K562 (cell line): ENCODE data around the gene MIP. TPM values are rescaled to one million over a fixed set of nuclear protein-coding genes. Genes with fewer than 3 reads are reported as not detected.

Source experiments
- CEBPB ChIP-seq: fragments of 450-650 bp; IDR thresholded peaks from 2 replicates; pipeline ENCODE4 v1.6.1; 2016; ENCODE audit warnings: missing genetic modification characterization, missing compliant biosample characterization
- GABPB2 ChIP-seq: fragments of 250-450 bp; sonication (Bioruptor Pico); conservative IDR thresholded peaks from 2 replicates; pipeline ENCODE4 v1.5.1; 2021; ENCODE audit warnings: mild to moderate bottlenecking
- HBP1 ChIP-seq: fragments of 450-650 bp; formaldehyde crosslinking; IDR thresholded peaks from 2 replicates; pipeline ENCODE4 v1.4.0; 2022; ENCODE audit warnings: missing genetic modification characterization
- HCFC1 ChIP-seq: IDR thresholded peaks from 2 replicates; pipeline ENCODE4 v1.6.1; 2012; ENCODE audit warnings: low read depth, low read length, improper control_type of control experiment
- HMGN3 ChIP-seq: IDR thresholded peaks from 2 replicates; pipeline ENCODE4 v1.6.1; 2011; ENCODE audit warnings: borderline replicate concordance, low read depth, mild to moderate bottlenecking, mixed read lengths, low read length; ENCODE audit not compliant: insufficient read length; ENCODE audit errors: extremely low read depth
- KLF10 ChIP-seq: fragments of 250-450 bp; sonication (Bioruptor Pico); IDR thresholded peaks from 2 replicates; pipeline ENCODE4 v1.6.1; 2021; ENCODE audit warnings: matching md5 sums
- L3MBTL2 ChIP-seq: fragments of 450-650 bp; IDR thresholded peaks from 2 replicates; pipeline ENCODE4 v1.6.1; 2016; ENCODE audit warnings: mild to moderate bottlenecking, moderate library complexity
- MECOM ChIP-seq: fragments of 250-450 bp; sonication (Bioruptor Pico); IDR thresholded peaks from 2 replicates; pipeline ENCODE4 v1.8.0; 2022; ENCODE audit warnings: inconsistent platforms
- MLLT1 ChIP-seq, 2 experiments: fragments of 450-650 bp; IDR thresholded peaks; 2 replicates each; pipeline ENCODE4 v1.6.1; 2016
- NFIX ChIP-seq: fragments of 250-450 bp; sonication (Bioruptor Pico); IDR thresholded peaks from 2 replicates; pipeline ENCODE4 v1.4.0; 2020; ENCODE audit warnings: low read depth, mild to moderate bottlenecking, moderate library complexity
- PBX2 ChIP-seq, 2 experiments: IDR thresholded peaks in 1 of 2; conservative IDR thresholded peaks in 1 of 2; 2 replicates each; pipeline ENCODE4 v1.6.1; 2016; ENCODE audit warnings: low read depth in 2 of 2, mild to moderate bottlenecking in 1 of 2, missing compliant biosample characterization in 1 of 2, missing genetic modification characterization in 1 of 2, moderate library complexity in 1 of 2
- RB1 ChIP-seq: fragments of 450-650 bp; IDR thresholded peaks from 2 replicates; pipeline ENCODE4 v1.6.1; 2017; ENCODE audit warnings: low read depth, mild to moderate bottlenecking
- SMC3 ChIP-seq: conservative IDR thresholded peaks from 2 replicates; pipeline ENCODE4 v1.6.1; 2011; ENCODE audit warnings: low read depth, low read length, improper control_type of control experiment; ENCODE audit not compliant: insufficient read depth
- SNRNP70 ChIP-seq: fragments of 200-400 bp; formaldehyde crosslinking; optimal IDR thresholded peaks from 2 replicates; pipeline ENCODE3; 2017; ENCODE audit warnings: low read depth, low read length
- TEAD2 ChIP-seq: fragments of 450-650 bp; IDR thresholded peaks from 2 replicates; pipeline ENCODE4 v1.6.1; 2016; ENCODE audit warnings: missing genetic modification characterization, control low read depth, missing compliant biosample characterization
- THRA ChIP-seq: fragments of 450-650 bp; IDR thresholded peaks from 2 replicates; pipeline ENCODE4 v1.6.1; 2017; ENCODE audit warnings: mild to moderate bottlenecking, moderate library complexity
- ZBTB12 ChIP-seq: fragments of 250-450 bp; sonication (Bioruptor Pico); IDR thresholded peaks from 2 replicates; pipeline ENCODE4 v1.4.0; 2020
- ZNF24 ChIP-seq: fragments of 450-650 bp; IDR thresholded peaks from 2 replicates; pipeline ENCODE4 v1.6.1; 2016
- ZNF263 ChIP-seq: sonication (generic); formaldehyde crosslinking; IDR thresholded peaks from 2 replicates; pipeline ENCODE4 v1.8.0; 2022; ENCODE audit warnings: mild to moderate bottlenecking, missing genetic modification reagents, borderline replicate concordance
- ZNF551 ChIP-seq: fragments of 250-450 bp; sonication (Bioruptor Pico); IDR thresholded peaks from 2 replicates; pipeline ENCODE4 v1.5.0; 2021; ENCODE audit warnings: mild to moderate bottlenecking, moderate library complexity
- polyA plus RNA-seq, 8 experiments: library from polyadenylated mRNA; depleted of rRNA in 4 of 8; stranded (reverse) in 5 of 8; unstranded in 3 of 8; fragments of >200 nt; fragmentation: Nextera tagmentation in 2 of 8; fragmentation: Illumina TruSeq in 1 of 8; extraction: Ambion mirVana in 2 of 8; extraction: Trizol in 1 of 8; gene quantifications; 2 replicates each; pipeline versions ENCODE4 v1.2.1 to v1.2.3, GENCODE V29; 2011 to 2014; ENCODE audit warnings: inconsistent platforms in 1 of 8, missing spikeins in 1 of 8
- total RNA-seq, 7 experiments: library from RNA; depleted of rRNA in 6 of 7; stranded (reverse); fragments of >200 nt in 6 of 7; fragmentation: Illumina TruSeq in 2 of 7; extraction: Trizol in 2 of 7; gene quantifications; 2 replicates each; pipeline versions ENCODE4 v1.2.1 to v1.2.3, GENCODE V29; 2011 to 2021; ENCODE audit warnings: low replicate concordance in 1 of 7

Gene MIP
- total and polyA plus RNA-seq, 9 of the 15 experiments (the other 6 are each of a cell fraction or from before 2014, with no cell fraction given) = 0.09 to 0.36 (median 0.19) TPM; not detected in 5

GRCh38 chr12:56488041-56488955 lies 33.8 kb upstream of the MIP start, which contains the start of gene GLS2 (continued):
- no peak for TF ChIP-seq THRA
- TF ChIP-seq ZBTB12 (CRISPR knock-in tag) = no peak
- peak; percentile 79 for TF ChIP-seq L3MBTL2
- no peak for TF ChIP-seq HMGN3
- TF ChIP-seq SMC3 = no peak
- no peak for TF ChIP-seq TEAD2 (tag)
- no peak for TF ChIP-seq RB1
- no peak for TF ChIP-seq SNRNP70
- no peak for TF ChIP-seq PBX2 (CRISPR knock-in tag; IDR thresholded peaks at IDR 0.05; ENCODE audit: low read depth)
- TF ChIP-seq PBX2 (tag; conservative IDR thresholded peaks at IDR 0.05; ENCODE audit: low read depth) = 0 out of 2 replicates have a peak, but pooled peaks have one; percentile 23
- no peak for TF ChIP-seq KLF10 (CRISPR knock-in tag)
- no peak for TF ChIP-seq MLLT1 (IDR thresholded peaks at IDR 0.05)
- no peak for TF ChIP-seq GABPB2 (CRISPR knock-in tag)
- no peak for TF ChIP-seq HCFC1
- TF ChIP-seq ZNF551 (CRISPR knock-in tag) = no peak
- TF ChIP-seq CEBPB (tag) = peak; percentile 66
- no peak for TF ChIP-seq MECOM (CRISPR knock-in tag)
- peak; percentile 90 for TF ChIP-seq ZNF263 (CRISPR knock-in tag)
- no peak for TF ChIP-seq ZNF24
- TF ChIP-seq HBP1 (CRISPR knock-in tag) = no peak
- TF ChIP-seq NFIX (CRISPR knock-in tag) = no peak
